Liver (tissue), 2 donors: Measurements from ENCODE around the gene PALLD.

ENCODE experiments used
- CTCF ChIP-seq: fragments of 150-350 bp; IDR thresholded peaks from 2 replicates; pipeline ENCODE4 v1.5.1; 2017; ENCODE audit warnings: improper control_type of control experiment, low read depth, low read length; ENCODE audit not compliant: missing input control
- TF ChIP-seq, protein P1 (sequence below): IDR thresholded peaks from 2 replicates; pipeline ENCODE4 v1.6.1; 2016; ENCODE audit warnings: antibody characterized with exemption
- TF ChIP-seq, protein P2 (sequence below): IDR thresholded peaks from 2 replicates; pipeline ENCODE4 v1.6.1; 2016; ENCODE audit warnings: antibody characterized with exemption, mild to moderate bottlenecking
- TF ChIP-seq, protein P3 (sequence below): IDR thresholded peaks from 2 replicates; pipeline ENCODE4 v1.6.1; 2016; ENCODE audit warnings: antibody characterized with exemption
- donor health status: healthy.

- TF ChIP-seq CTCF, result no peak
- TF ChIP-seq, protein P1, sequence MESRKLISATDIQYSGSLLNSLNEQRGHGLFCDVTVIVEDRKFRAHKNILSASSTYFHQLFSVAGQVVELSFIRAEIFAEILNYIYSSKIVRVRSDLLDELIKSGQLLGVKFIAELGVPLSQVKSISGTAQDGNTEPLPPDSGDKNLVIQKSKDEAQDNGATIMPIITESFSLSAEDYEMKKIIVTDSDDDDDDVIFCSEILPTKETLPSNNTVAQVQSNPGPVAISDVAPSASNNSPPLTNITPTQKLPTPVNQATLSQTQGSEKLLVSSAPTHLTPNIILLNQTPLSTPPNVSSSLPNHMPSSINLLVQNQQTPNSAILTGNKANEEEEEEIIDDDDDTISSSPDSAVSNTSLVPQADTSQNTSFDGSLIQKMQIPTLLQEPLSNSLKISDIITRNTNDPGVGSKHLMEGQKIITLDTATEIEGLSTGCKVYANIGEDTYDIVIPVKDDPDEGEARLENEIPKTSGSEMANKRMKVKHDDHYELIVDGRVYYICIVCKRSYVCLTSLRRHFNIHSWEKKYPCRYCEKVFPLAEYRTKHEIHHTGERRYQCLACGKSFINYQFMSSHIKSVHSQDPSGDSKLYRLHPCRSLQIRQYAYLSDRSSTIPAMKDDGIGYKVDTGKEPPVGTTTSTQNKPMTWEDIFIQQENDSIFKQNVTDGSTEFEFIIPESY, result no peak
- TF ChIP-seq, protein P2, sequence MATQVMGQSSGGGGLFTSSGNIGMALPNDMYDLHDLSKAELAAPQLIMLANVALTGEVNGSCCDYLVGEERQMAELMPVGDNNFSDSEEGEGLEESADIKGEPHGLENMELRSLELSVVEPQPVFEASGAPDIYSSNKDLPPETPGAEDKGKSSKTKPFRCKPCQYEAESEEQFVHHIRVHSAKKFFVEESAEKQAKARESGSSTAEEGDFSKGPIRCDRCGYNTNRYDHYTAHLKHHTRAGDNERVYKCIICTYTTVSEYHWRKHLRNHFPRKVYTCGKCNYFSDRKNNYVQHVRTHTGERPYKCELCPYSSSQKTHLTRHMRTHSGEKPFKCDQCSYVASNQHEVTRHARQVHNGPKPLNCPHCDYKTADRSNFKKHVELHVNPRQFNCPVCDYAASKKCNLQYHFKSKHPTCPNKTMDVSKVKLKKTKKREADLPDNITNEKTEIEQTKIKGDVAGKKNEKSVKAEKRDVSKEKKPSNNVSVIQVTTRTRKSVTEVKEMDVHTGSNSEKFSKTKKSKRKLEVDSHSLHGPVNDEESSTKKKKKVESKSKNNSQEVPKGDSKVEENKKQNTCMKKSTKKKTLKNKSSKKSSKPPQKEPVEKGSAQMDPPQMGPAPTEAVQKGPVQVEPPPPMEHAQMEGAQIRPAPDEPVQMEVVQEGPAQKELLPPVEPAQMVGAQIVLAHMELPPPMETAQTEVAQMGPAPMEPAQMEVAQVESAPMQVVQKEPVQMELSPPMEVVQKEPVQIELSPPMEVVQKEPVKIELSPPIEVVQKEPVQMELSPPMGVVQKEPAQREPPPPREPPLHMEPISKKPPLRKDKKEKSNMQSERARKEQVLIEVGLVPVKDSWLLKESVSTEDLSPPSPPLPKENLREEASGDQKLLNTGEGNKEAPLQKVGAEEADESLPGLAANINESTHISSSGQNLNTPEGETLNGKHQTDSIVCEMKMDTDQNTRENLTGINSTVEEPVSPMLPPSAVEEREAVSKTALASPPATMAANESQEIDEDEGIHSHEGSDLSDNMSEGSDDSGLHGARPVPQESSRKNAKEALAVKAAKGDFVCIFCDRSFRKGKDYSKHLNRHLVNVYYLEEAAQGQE, result no peak
- TF ChIP-seq, protein P3, sequence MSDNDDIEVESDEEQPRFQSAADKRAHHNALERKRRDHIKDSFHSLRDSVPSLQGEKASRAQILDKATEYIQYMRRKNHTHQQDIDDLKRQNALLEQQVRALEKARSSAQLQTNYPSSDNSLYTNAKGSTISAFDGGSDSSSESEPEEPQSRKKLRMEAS, result no peak
These were observed 11.5 kb upstream of the PALLD start for GRCh38 chr4:168485156-168485910.
